HCT116 (cell line): ENCODE results near the gene SENP3.

Source experiments
- CEBPB ChIP-seq: IDR thresholded peaks from 2 replicates; pipeline ENCODE4 v1.6.1; 2012; ENCODE audit warnings: low read depth
- CTCF ChIP-seq, 3 experiments: fragments of 200-600 bp in 1 of 3; sonication (generic) in 1 of 3; IDR thresholded peaks in 2 of 3; conservative IDR thresholded peaks in 1 of 3; 2 replicates each; pipeline ENCODE4 v1.5.1; 2012 to 2017; ENCODE audit warnings: low read depth in 2 of 3, low read length in 2 of 3, antibody characterized with exemption in 1 of 3, borderline replicate concordance in 1 of 3, control low read depth in 1 of 3, mild to moderate bottlenecking in 1 of 3, mixed read lengths in 1 of 3, mixed run types in 1 of 3, moderate library complexity in 1 of 3; ENCODE audit not compliant: insufficient read depth in 1 of 3
- EZH2 ChIP-seq: fragments of 200-600 bp; sonication (generic); IDR thresholded peaks from 2 replicates; pipeline ENCODE4 v1.6.1; 2017; ENCODE audit warnings: antibody characterized with exemption, mixed run types
- POLR2A ChIP-seq: IDR thresholded peaks from 2 replicates; pipeline ENCODE4 v1.7.0; 2011; ENCODE audit warnings: borderline replicate concordance; ENCODE audit not compliant: insufficient read depth, insufficient read length; ENCODE audit errors: extremely low read depth
- RAD21 ChIP-seq: IDR thresholded peaks from 2 replicates; pipeline ENCODE4 v1.6.1; 2012; ENCODE audit warnings: low read depth, mild to moderate bottlenecking
- REST ChIP-seq: IDR thresholded peaks from 2 replicates; pipeline ENCODE4 v1.6.1; 2012; ENCODE audit warnings: low read depth

GRCh38 chr17:7557775-7558543, 3.8 kb upstream of the SENP3 start:
- TF ChIP-seq CTCF (IDR thresholded peaks at IDR 0.05 in 2 of 3, conservative IDR thresholded peaks at IDR 0.05 in 1 of 3; ENCODE audit: borderline replicate concordance in 1 of 3, insufficient read depth in 1 of 3, low read depth in 2 of 3, low read length in 2 of 3), result no peak
- no peak for TF ChIP-seq EZH2
- TF ChIP-seq CEBPB, result no peak
- TF ChIP-seq RAD21, result no peak
- TF ChIP-seq REST, result no peak
- no peak for TF ChIP-seq POLR2A
